Prostate gland (tissue), 2 donors: Measurements from ENCODE around the gene NACA2.

Experiments used
- POLR2AphosphoS5 ChIP-seq: sonication (generic); formaldehyde crosslinking; IDR thresholded peaks from one replicate; pipeline ENCODE4 v1.6.1; 2017; ENCODE audit warnings: antibody characterized with exemption
- TF ChIP-seq, protein P1 (sequence below), 4 experiments: fragments of 200-600 bp in 2 of 4; fragments of 450-650 bp in 2 of 4; sonication (generic) in 2 of 4; IDR thresholded peaks; 1 replicate in 3 of 4; 2 replicates in 1 of 4; pipeline ENCODE4 v1.5.1; 2016 to 2019; ENCODE audit warnings: antibody characterized with exemption in 4 of 4, mild to moderate bottlenecking in 2 of 4, moderate library complexity in 2 of 4

DNA sequence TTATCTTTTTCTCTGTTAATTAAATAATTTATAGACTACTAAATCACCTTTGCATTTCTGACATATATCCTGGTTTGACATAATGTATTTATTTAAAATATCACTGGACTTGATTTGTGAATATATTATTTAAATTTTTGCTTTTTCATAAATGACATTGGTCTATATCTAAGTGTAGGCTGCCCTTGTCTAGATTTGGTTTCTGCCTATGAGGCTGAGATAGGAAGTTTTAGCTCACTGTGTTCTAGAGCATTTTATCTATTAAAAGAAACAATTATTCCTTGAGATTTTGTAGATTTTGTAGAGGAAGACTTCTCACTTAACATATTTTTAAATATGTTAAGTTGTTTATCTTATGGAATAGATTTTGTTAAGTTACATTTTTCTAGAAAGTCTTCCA lies 43.9 kb downstream of the NACA2 start:
- no peak for TF ChIP-seq POLR2AphosphoS5
- TF ChIP-seq, protein P1, sequence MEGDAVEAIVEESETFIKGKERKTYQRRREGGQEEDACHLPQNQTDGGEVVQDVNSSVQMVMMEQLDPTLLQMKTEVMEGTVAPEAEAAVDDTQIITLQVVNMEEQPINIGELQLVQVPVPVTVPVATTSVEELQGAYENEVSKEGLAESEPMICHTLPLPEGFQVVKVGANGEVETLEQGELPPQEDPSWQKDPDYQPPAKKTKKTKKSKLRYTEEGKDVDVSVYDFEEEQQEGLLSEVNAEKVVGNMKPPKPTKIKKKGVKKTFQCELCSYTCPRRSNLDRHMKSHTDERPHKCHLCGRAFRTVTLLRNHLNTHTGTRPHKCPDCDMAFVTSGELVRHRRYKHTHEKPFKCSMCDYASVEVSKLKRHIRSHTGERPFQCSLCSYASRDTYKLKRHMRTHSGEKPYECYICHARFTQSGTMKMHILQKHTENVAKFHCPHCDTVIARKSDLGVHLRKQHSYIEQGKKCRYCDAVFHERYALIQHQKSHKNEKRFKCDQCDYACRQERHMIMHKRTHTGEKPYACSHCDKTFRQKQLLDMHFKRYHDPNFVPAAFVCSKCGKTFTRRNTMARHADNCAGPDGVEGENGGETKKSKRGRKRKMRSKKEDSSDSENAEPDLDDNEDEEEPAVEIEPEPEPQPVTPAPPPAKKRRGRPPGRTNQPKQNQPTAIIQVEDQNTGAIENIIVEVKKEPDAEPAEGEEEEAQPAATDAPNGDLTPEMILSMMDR (IDR thresholded peaks at IDR 0.05) = no peak
